ENCODE data around the gene SERINC4. TPM values are rescaled to one million over a fixed set of nuclear protein-coding genes. Genes with fewer than 3 reads are reported as not detected.
A peak's percentile ranks its signal among the peaks of the same experiment; 100 is the strongest.

SERINC4 gene
- total RNA-seq, 1 donor from 2014 or later = 0.43 TPM

GRCh38 chr15:43800286-43801141 is 494 bp upstream of the SERINC4 start, which contains the start of gene HYPK:
Gene HYPK (plus strand): TSS chr15:43800599. CDS start chr15:43800623, 24 bp downstream.
- intact Hi-C loops (cut with DNase I) = loop anchor here (2.0 kb wide), 1 partner anchor 24 kb away; the partner anchor contains the start of gene MFAP1

GRCh38 chr15:43799209-43799944 is 643 bp downstream of the SERINC4 start:
- DNase-seq (ENCODE audit: low spot score) = no peak
- intact Hi-C loops (cut with DNase I) = no loop called here

More at GRCh38 chr15:43800286-43801141, 494 bp upstream of the SERINC4 start, which contains the start of gene HYPK:
- peak; percentile 97 for DNase-seq (ENCODE audit: low spot score)

- intact Hi-C loops (cut with DNase I) = no loop called here
- no peak for DNase-seq (ENCODE audit: low spot score)
Measured at GRCh38 chr15:43796566-43796965, 3.5 kb downstream of the SERINC4 start.

- DNase-seq (ENCODE audit: low spot score) = no peak
- intact Hi-C loops (cut with DNase I) = no loop called here
Measured at GRCh38 chr15:43795997-43796396, 4.0 kb downstream of the SERINC4 start.

- DNase-seq (ENCODE audit: low spot score) = no peak
- intact Hi-C loops (cut with DNase I) = no loop called here
Measured at GRCh38 chr15:43795197-43795596, 4.8 kb downstream of the SERINC4 start.

- DNase-seq (ENCODE audit: low spot score) = no peak
- intact Hi-C loops (cut with DNase I) = no loop called here
Measured at GRCh38 chr15:43794269-43795037, 5.6 kb downstream of the SERINC4 start.

- intact Hi-C loops (cut with DNase I) = no loop called here
- no peak for DNase-seq (ENCODE audit: low spot score)
Measured at GRCh38 chr15:43793647-43794046, 6.4 kb downstream of the SERINC4 start.

- intact Hi-C loops (cut with DNase I) = no loop called here
- DNase-seq (ENCODE audit: low spot score) = no peak
Measured at GRCh38 chr15:43792761-43793476, 7.1 kb downstream of the SERINC4 start.

- DNase-seq (ENCODE audit: low spot score) = peak; percentile 100
- intact Hi-C loops (cut with DNase I) = no loop called here
Measured at GRCh38 chr15:43791993-43792760, 7.8 kb downstream of the SERINC4 start, which contains the start of gene SERF2. Gene SERF2 (plus strand): TSS chr15:43792320. CDS start chr15:43792377, 57 bp downstream.

- intact Hi-C loops (cut with DNase I) = no loop called here
- no peak for DNase-seq (ENCODE audit: low spot score)
Measured at GRCh38 chr15:43789409-43789808, 10.6 kb downstream of the SERINC4 start.

GRCh38 chr15:43779016-43779415 is 21.0 kb downstream of the SERINC4 start:
- DNase-seq (ENCODE audit: low spot score) = no peak
- intact Hi-C loops (cut with DNase I) = no loop called here

GRCh38 chr15:43777267-43777914 is 22.6 kb downstream of the SERINC4 start:
- intact Hi-C loops (cut with DNase I) = no loop called here
- peak; percentile 86 for DNase-seq (ENCODE audit: low spot score)

- intact Hi-C loops (cut with DNase I) = no loop called here
- DNase-seq (ENCODE audit: low spot score) = peak; percentile 92
Measured at GRCh38 chr15:43776718-43777266, 23.2 kb downstream of the SERINC4 start, which contains the start of gene ELL3. Gene ELL3 (minus strand): TSS chr15:43776966. CDS start chr15:43776901, 65 bp downstream.

GRCh38 chr15:43776101-43776717 is 23.8 kb downstream of the SERINC4 start:
- intact Hi-C loops (cut with DNase I) = no loop called here
- no peak for DNase-seq (ENCODE audit: low spot score)

- intact Hi-C loops (cut with DNase I) = no loop called here
- no peak for DNase-seq (ENCODE audit: low spot score)
Measured at GRCh38 chr15:43775411-43775965, 24.5 kb downstream of the SERINC4 start.

- no peak for DNase-seq (ENCODE audit: low spot score)
- intact Hi-C loops (cut with DNase I) = no loop called here
Measured at GRCh38 chr15:43774062-43774461, 26.0 kb downstream of the SERINC4 start.

GRCh38 chr15:43772624-43773023 is 27.4 kb downstream of the SERINC4 start:
- no peak for DNase-seq (ENCODE audit: low spot score)
- intact Hi-C loops (cut with DNase I) = no loop called here
